Measurements from ENCODE around the gene HMCN2.
"Not testable (repeated sequence)": the region's sequence is repeated elsewhere in the genome, so short reads cannot be mapped to it uniquely, and the experiment has no call there.

HMCN2 gene

DNA sequence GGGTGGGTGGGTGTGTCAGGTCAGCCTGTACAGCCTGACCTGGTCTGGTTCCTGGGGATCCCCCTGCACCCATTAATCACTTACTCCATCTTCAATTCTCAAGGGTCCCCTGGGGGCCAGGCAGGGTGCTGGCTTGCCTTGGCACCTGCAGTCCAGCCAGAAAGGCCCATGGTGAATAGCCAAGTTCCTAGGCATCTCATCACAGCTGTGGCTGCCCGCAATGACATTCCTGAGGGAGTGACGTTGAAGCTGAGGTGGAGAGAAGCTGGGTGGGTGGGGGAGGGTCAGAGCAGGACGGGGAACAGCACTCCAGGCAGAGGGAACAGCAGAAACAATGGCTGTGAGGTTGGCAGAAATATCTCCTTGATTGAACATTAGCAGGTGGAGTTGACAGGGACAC lies 10.6 kb downstream of the HMCN2 start:
- H2BK120ac ChIP-seq (ENCODE audit: low read depth, low read length): no peak overlapping the region
- peak overlapping the region; percentile 73 for H3K23ac ChIP-seq (ENCODE audit: low read depth, low read length, poor library complexity)
- H3K14ac ChIP-seq (ENCODE audit: low read length): no peak overlapping the region
- H3K36me3 ChIP-seq (replicated peaks in 1 of 2; ENCODE audit: control insufficient read depth in 2 of 2, insufficient read depth in 2 of 2, low read length in 2 of 2): no peaks in the 10 kb centered on the region
- H4K8ac ChIP-seq (ENCODE audit: low read depth, low read length): no peak overlapping the region
- peak overlapping the region; percentile 48 for H3K18ac ChIP-seq (ENCODE audit: low read length)
- no peaks in the 10 kb centered on the region for H3K9me3 ChIP-seq (replicated peaks in 1 of 2; ENCODE audit: control insufficient read depth in 2 of 2, insufficient read depth in 1 of 2, low read depth in 1 of 2, low read length in 2 of 2)
- no peak overlapping the region for H2BK15ac ChIP-seq (ENCODE audit: low read length)
- peaks cover 0 to 5% of the 10 kb centered on the region in 2 donors for H3K4me1 ChIP-seq (ENCODE audit: control insufficient read depth in 2 of 2, insufficient read depth in 1 of 2, low read depth in 1 of 2, low read length in 2 of 2)
- H2BK12ac ChIP-seq (ENCODE audit: low read length): no peak overlapping the region
- H3K4me2 ChIP-seq (ENCODE audit: insufficient read depth, low read length, poor library complexity, severe bottlenecking): no peak overlapping the region
- WGBS, 2 donors (ENCODE audit: extremely low coverage in 2 of 2, insufficient read length in 2 of 2, insufficient replicate concordance in 1 of 2): no CpG with 5 or more reads among the region's 3 CpGs
- no peak overlapping the region for H2BK5ac ChIP-seq (ENCODE audit: low read length)
- no peak overlapping the region for H2AK5ac ChIP-seq (ENCODE audit: low read depth, low read length)
- no peak overlapping the region for H3K9ac ChIP-seq (ENCODE audit: low read depth, low read length, poor library complexity)
- H3K79me1 ChIP-seq (ENCODE audit: low read depth, low read length): no peaks in the 10 kb centered on the region
- no peak overlapping the region for H3K27ac ChIP-seq (replicated peaks; ENCODE audit: low read length)
- H2AFZ ChIP-seq (ENCODE audit: low read length): no peak overlapping the region
- no peak for DNase-seq (ENCODE audit: low spot score)
- peaks cover 0 to 11% (median 0%) of the 10 kb centered on the region in 3 experiments for H3K27me3 ChIP-seq (ENCODE audit: control insufficient read depth in 3 of 3, insufficient read depth in 3 of 3, low read depth in 1 of 3, low read length in 3 of 3)
- H3K4ac ChIP-seq (ENCODE audit: low read length): no peak overlapping the region
- no peak overlapping the region for H4K91ac ChIP-seq (ENCODE audit: low read depth, low read length, poor library complexity)
- no peak overlapping the region for H3K4me3 ChIP-seq (ENCODE audit: low read length in 2 of 2)

DNA sequence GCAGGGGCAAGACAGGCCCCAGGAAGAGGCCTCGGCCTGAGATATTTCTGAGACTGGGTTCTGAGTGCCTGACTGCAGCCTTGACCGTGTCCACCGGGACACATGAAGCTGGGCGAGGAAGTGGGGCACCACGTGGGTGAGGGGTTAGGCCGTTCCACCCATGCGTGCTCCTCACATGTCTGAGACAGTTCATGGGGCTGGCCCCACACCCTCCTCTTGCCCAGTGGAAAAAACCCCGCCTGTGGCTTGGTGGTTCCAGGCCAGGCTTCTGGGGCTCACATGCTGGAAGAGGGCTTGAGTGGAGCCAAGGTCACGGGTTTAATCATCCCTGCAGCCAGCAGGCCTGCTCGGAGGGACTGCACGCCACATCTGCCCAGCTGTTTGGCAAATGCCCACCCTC lies 11.4 kb downstream of the HMCN2 start:
- no peak overlapping the region for H4K8ac ChIP-seq (ENCODE audit: low read depth, low read length)
- H3K9me3 ChIP-seq (replicated peaks in 1 of 2; ENCODE audit: control insufficient read depth in 2 of 2, insufficient read depth in 1 of 2, low read depth in 1 of 2, low read length in 2 of 2): no peaks in the 10 kb centered on the region
- no peak overlapping the region for H2BK5ac ChIP-seq (ENCODE audit: low read length)

DNA sequence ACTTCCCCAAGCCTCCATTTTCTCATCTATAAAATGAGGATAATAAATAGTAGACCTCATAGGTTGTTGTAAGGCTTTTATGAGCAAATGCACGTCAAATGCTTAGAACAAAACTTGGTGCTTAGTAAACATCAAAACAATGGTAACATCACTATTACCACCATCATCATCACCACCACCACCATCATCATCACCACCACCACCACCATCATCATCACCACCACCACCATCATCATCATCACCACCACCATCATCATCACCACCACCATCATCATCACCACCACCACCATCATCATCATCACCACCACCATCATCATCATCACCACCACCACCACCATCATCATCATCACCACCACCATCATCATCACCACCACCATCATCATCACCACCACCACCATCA lies 12.0 kb downstream of the HMCN2 start:
- H3K27ac ChIP-seq (replicated peaks; ENCODE audit: low read length); H3K18ac ChIP-seq (ENCODE audit: low read length); H2BK5ac ChIP-seq (ENCODE audit: low read length); H3K4me2 ChIP-seq (ENCODE audit: insufficient read depth, low read length, poor library complexity, severe bottlenecking); H3K4ac ChIP-seq (ENCODE audit: low read length); H3K36me3 ChIP-seq (replicated peaks in 1 of 2; ENCODE audit: control insufficient read depth in 2 of 2, insufficient read depth in 2 of 2, low read length in 2 of 2); H4K8ac ChIP-seq (ENCODE audit: low read depth, low read length); H3K27me3 ChIP-seq (ENCODE audit: control insufficient read depth in 3 of 3, insufficient read depth in 3 of 3, low read depth in 1 of 3, low read length in 3 of 3); H2BK12ac ChIP-seq (ENCODE audit: low read length); H3K9me3 ChIP-seq (replicated peaks in 1 of 2; ENCODE audit: control insufficient read depth in 2 of 2, insufficient read depth in 1 of 2, low read depth in 1 of 2, low read length in 2 of 2); H3K4me3 ChIP-seq (ENCODE audit: low read length in 2 of 2); H2BK15ac ChIP-seq (ENCODE audit: low read length); H2AFZ ChIP-seq (ENCODE audit: low read length); H3K14ac ChIP-seq (ENCODE audit: low read length); H3K4me1 ChIP-seq (ENCODE audit: control insufficient read depth in 2 of 2, insufficient read depth in 1 of 2, low read depth in 1 of 2, low read length in 2 of 2); H3K23ac ChIP-seq (ENCODE audit: low read depth, low read length, poor library complexity); DNase-seq (ENCODE audit: low spot score); H2AK5ac ChIP-seq (ENCODE audit: low read depth, low read length); H3K79me1 ChIP-seq (ENCODE audit: low read depth, low read length); H4K91ac ChIP-seq (ENCODE audit: low read depth, low read length, poor library complexity); H3K9ac ChIP-seq (ENCODE audit: low read depth, low read length, poor library complexity): not testable (repeated sequence)
- peak overlapping the region; percentile 54 for H2BK120ac ChIP-seq (ENCODE audit: low read depth, low read length)
- WGBS, 2 donors (ENCODE audit: extremely low coverage in 2 of 2, insufficient read length in 2 of 2, insufficient replicate concordance in 1 of 2): no CpG with 5 or more reads among the region's 1 CpG

More for the DNA sequence above, 11.4 kb downstream of the HMCN2 start:
- Histone ChIP-seq H2BK15ac (ENCODE audit: low read length) (no peak overlapping the region), H3K18ac (ENCODE audit: low read length) (no peak overlapping the region), H3K9ac (ENCODE audit: low read depth, low read length, poor library complexity) (no peak overlapping the region), H2AK5ac (ENCODE audit: low read depth, low read length) (peak overlapping the region; percentile 54), H3K14ac (ENCODE audit: low read length) (no peak overlapping the region), H3K4me1 (ENCODE audit: control insufficient read depth in 2 of 2, insufficient read depth in 1 of 2, low read depth in 1 of 2, low read length in 2 of 2) (peaks cover 0 to 5% of the 10 kb centered on the region in 2 donors), H3K27me3 (ENCODE audit: control insufficient read depth in 3 of 3, insufficient read depth in 3 of 3, low read depth in 1 of 3, low read length in 3 of 3) (peaks cover 0 to 3% (median 0%) of the 10 kb centered on the region in 3 experiments), H2AFZ (ENCODE audit: low read length) (no peak overlapping the region), H3K4ac (ENCODE audit: low read length) (no peak overlapping the region), H3K4me2 (ENCODE audit: insufficient read depth, low read length, poor library complexity, severe bottlenecking) (no peak overlapping the region), H3K23ac (ENCODE audit: low read depth, low read length, poor library complexity) (no peak overlapping the region), H2BK120ac (ENCODE audit: low read depth, low read length) (peak overlapping the region; percentile 54), H3K4me3 (ENCODE audit: low read length in 2 of 2) (no peak overlapping the region), H3K27ac (replicated peaks; ENCODE audit: low read length) (no peak overlapping the region), H2BK12ac (ENCODE audit: low read length) (no peak overlapping the region), H3K79me1 (ENCODE audit: low read depth, low read length) (no peaks in the 10 kb centered on the region), H3K36me3 (replicated peaks in 1 of 2; ENCODE audit: control insufficient read depth in 2 of 2, insufficient read depth in 2 of 2, low read length in 2 of 2) (no peaks in the 10 kb centered on the region), H4K91ac (ENCODE audit: low read depth, low read length, poor library complexity) (no peak overlapping the region)
- WGBS, 2 donors (ENCODE audit: extremely low coverage in 2 of 2, insufficient read length in 2 of 2, insufficient replicate concordance in 1 of 2): no CpG with 5 or more reads among the region's 11 CpGs
- DNase-seq (ENCODE audit: low spot score): no peak

DNA sequence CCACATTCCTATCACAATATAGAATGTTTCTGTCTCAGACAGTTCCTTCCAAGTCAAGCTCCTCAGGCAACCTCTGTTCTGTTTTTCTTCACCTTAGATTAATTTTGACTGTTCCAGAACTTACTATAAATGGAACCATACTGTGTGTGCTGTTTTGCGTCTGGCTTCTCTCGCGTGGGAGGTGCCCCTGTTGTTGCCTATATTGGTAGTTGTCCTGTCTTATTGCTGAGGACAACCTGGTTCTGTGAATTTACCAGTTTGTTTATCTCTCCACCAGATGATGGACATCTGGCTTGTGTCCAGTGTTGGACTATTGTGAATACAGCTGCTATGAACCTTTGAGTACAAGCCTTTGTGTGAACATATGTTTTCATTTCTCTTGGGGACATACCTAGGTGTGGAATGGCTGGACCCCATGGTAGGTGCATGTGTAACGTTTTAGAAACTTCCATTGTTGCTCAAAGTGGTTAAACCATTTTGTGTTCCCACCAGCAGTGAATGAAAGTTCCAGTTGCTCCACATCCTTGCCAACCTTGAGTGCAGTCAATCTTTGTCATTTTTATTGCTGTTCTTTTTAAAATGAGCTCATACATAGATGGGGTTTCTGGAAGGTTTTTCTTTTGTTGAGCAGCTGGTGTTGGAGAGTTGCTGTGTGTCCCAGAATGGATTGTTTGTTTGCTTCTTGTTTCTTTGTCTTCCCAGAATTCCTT lies 18.1 kb downstream of the HMCN2 start:
- Histone ChIP-seq H3K4me3 (ENCODE audit: low read length in 2 of 2) (no peak overlapping the region), H2AFZ (ENCODE audit: low read length) (no peak overlapping the region), H3K4me2 (ENCODE audit: insufficient read depth, low read length, poor library complexity, severe bottlenecking) (no peak overlapping the region), H3K23ac (ENCODE audit: low read depth, low read length, poor library complexity) (no peak overlapping the region), H3K9ac (ENCODE audit: low read depth, low read length, poor library complexity) (no peak overlapping the region), H3K79me1 (ENCODE audit: low read depth, low read length) (no peaks in the 10 kb centered on the region), H3K4me1 (ENCODE audit: control insufficient read depth in 2 of 2, insufficient read depth in 1 of 2, low read depth in 1 of 2, low read length in 2 of 2) (no peaks in the 10 kb centered on the region), H2BK15ac (ENCODE audit: low read length) (no peak overlapping the region), H4K8ac (ENCODE audit: low read depth, low read length) (no peak overlapping the region), H3K14ac (ENCODE audit: low read length) (no peak overlapping the region), H2BK5ac (ENCODE audit: low read length) (no peak overlapping the region), H2BK12ac (ENCODE audit: low read length) (no peak overlapping the region), H3K27me3 (ENCODE audit: control insufficient read depth in 3 of 3, insufficient read depth in 3 of 3, low read depth in 1 of 3, low read length in 3 of 3) (peaks cover 0 to 26% (median 0%) of the 10 kb centered on the region in 3 experiments), H3K9me3 (replicated peaks in 1 of 2; ENCODE audit: control insufficient read depth in 2 of 2, insufficient read depth in 1 of 2, low read depth in 1 of 2, low read length in 2 of 2) (no peaks in the 10 kb centered on the region), H3K18ac (ENCODE audit: low read length) (no peak overlapping the region), H2AK5ac (ENCODE audit: low read depth, low read length) (no peak overlapping the region), H3K36me3 (replicated peaks in 1 of 2; ENCODE audit: control insufficient read depth in 2 of 2, insufficient read depth in 2 of 2, low read length in 2 of 2) (no peaks in the 10 kb centered on the region), H3K4ac (ENCODE audit: low read length) (no peak overlapping the region), H2BK120ac (ENCODE audit: low read depth, low read length) (no peak overlapping the region), H3K27ac (replicated peaks; ENCODE audit: low read length) (no peak overlapping the region), H4K91ac (ENCODE audit: low read depth, low read length, poor library complexity) (no peak overlapping the region)
- WGBS, 2 donors (ENCODE audit: extremely low coverage in 2 of 2, insufficient read length in 2 of 2, insufficient replicate concordance in 1 of 2): no CpG with 5 or more reads among the region's 4 CpGs
- DNase-seq (ENCODE audit: low spot score): no peak
